ENCODE measurements around the gene STXBP4. TPM values are rescaled to one million over a fixed set of nuclear protein-coding genes. Genes with fewer than 3 reads are reported as not detected.

The STXBP4 gene
- total RNA-seq, 1 donor from 2014 or later: 9.4 TPM

DNA sequence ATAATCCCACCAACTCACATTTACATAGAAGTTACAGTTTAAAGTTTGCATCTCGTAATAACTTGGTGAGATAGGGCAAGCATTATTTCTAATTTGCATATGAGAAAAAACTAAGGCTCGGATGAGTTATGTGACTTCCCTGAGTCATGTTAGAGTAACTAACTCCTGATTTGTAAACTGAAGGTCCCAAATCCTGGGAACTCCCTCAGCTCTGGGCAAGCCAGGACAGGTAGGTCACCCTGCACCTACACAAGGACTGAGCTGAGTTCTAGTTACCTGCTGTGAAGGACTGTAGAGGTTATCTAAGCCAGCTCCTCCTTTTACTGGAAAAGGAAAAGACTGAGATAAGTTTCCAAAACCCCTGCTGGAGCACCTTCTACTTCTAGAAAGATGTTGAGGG, 204.0 kb downstream of the STXBP4 start:
- no peaks in the 10 kb centered on the region for H3K27me3 ChIP-seq (ENCODE audit: control insufficient read depth in 3 of 3, insufficient read depth in 3 of 3, low read length in 3 of 3)
- no peaks in the 10 kb centered on the region for H3K4me1 ChIP-seq (ENCODE audit: control insufficient read depth in 3 of 3, insufficient read depth in 3 of 3, low read length in 3 of 3)
- no peak overlapping the region for H3K9ac ChIP-seq (ENCODE audit: low read depth in 1 of 3, low read length in 3 of 3)
- no peaks in the 10 kb centered on the region for H3K36me3 ChIP-seq (ENCODE audit: control insufficient read depth in 3 of 3, insufficient read depth in 3 of 3, low read length in 3 of 3)
- H3K9me3 ChIP-seq (ENCODE audit: control insufficient read depth in 3 of 3, low read length in 3 of 3): peaks cover 0 to 4% (median 2%) of the 10 kb centered on the region in 3 donors
- no peak overlapping the region for H3K4me3 ChIP-seq (ENCODE audit: low read length in 3 of 3)
- H3K27ac ChIP-seq (ENCODE audit: low read depth, low read length): no peak overlapping the region

- Histone ChIP-seq H3K27me3 (ENCODE audit: control insufficient read depth in 3 of 3, insufficient read depth in 3 of 3, low read length in 3 of 3) (no peaks in the 10 kb centered on the region), H3K27ac (ENCODE audit: low read depth, low read length) (no peak overlapping the region), H3K4me3 (ENCODE audit: low read length in 3 of 3) (no peak overlapping the region), H3K9me3 (ENCODE audit: control insufficient read depth in 3 of 3, low read length in 3 of 3) (peaks cover 0 to 4% (median 2%) of the 10 kb centered on the region in 3 donors), H3K36me3 (ENCODE audit: control insufficient read depth in 3 of 3, insufficient read depth in 3 of 3, low read length in 3 of 3) (no peaks in the 10 kb centered on the region), H3K4me1 (ENCODE audit: control insufficient read depth in 3 of 3, insufficient read depth in 3 of 3, low read length in 3 of 3) (no peaks in the 10 kb centered on the region), H3K9ac (ENCODE audit: low read depth in 1 of 3, low read length in 3 of 3) (no peak overlapping the region)
These were observed 205.6 kb downstream of the STXBP4 start for GRCh38 chr17:55174133-55174532.

DNA sequence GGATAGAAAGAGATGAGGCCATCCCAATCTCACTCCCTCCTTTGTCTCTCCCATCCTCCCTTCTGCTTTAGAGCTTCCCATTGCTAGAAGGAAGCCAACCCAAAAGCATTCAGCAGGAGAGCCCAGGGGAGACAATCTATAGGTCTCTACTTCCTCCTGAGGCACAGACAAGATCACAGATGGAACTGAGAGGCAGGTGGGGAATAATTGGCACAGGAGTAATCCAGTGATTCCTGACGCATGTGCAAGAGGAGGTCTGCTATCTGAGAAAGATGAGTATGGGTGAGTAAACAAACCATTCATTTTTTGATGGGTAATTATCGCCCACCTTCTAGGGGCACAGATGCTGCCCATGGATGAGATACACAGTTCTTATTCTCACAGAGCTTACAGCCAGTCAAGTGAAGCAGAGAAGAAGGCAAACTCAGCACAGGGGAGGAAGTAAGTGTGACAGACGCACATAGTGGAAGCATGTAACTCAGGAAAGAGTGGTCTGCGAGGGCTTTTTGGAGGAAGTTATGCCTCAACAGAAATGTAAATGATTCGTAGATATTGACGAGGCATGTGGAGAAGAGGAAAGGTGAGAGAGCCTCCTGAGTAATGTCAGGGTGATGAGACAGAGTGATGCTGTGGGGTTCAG, 207.3 kb downstream of the STXBP4 start:
- no peaks in the 10 kb centered on the region for H3K36me3 ChIP-seq (ENCODE audit: control insufficient read depth in 3 of 3, insufficient read depth in 3 of 3, low read length in 3 of 3)
- H3K27me3 ChIP-seq (ENCODE audit: control insufficient read depth in 3 of 3, insufficient read depth in 3 of 3, low read length in 3 of 3): no peaks in the 10 kb centered on the region
- no peak overlapping the region for H3K27ac ChIP-seq (ENCODE audit: low read depth, low read length)
- H3K4me1 ChIP-seq (ENCODE audit: control insufficient read depth in 3 of 3, insufficient read depth in 3 of 3, low read length in 3 of 3): no peaks in the 10 kb centered on the region
- H3K9me3 ChIP-seq (ENCODE audit: control insufficient read depth in 3 of 3, low read length in 3 of 3): peaks cover 0 to 4% (median 2%) of the 10 kb centered on the region in 3 donors
- no peak overlapping the region for H3K9ac ChIP-seq (ENCODE audit: low read depth in 1 of 3, low read length in 3 of 3)
- no peak overlapping the region for H3K4me3 ChIP-seq (ENCODE audit: low read length in 3 of 3)

DNA sequence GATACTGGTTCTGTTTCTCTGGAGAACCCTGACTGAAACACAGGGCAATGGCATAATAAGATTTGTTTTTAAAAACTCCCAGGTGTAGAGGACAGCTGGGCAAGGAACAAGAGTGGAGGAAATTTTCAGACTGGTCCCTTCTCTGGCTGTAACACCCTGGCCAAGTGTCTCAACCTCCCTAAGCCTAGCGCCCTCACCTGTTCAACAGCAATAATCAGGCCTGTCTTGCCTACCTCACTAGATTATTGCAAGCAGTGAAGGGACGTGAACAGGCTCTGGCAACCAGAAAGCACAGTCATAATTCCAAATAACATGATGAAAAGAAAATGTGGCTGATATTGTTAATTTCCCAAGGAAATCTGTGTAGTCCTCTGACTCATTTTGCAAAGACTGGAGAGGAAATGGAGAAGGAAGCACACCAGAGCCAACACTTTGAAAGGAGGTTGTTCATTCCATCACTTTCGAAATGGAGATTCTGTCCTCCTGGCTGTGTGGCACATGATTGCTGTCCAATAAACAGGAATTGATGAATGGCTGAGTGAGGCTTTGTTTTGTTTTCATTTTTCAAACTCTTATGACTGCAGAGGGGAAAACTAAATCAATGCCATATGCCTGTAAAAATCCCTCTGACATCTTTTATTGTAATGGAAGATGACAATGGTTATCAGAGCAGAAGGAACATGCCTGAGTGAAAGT, 208.7 kb downstream of the STXBP4 start:
- no peaks in the 10 kb centered on the region for H3K36me3 ChIP-seq (ENCODE audit: control insufficient read depth in 3 of 3, insufficient read depth in 3 of 3, low read length in 3 of 3)
- no peak overlapping the region for H3K9ac ChIP-seq (ENCODE audit: low read depth in 1 of 3, low read length in 3 of 3)
- no peaks in the 10 kb centered on the region for H3K27me3 ChIP-seq (ENCODE audit: control insufficient read depth in 3 of 3, insufficient read depth in 3 of 3, low read length in 3 of 3)
- H3K9me3 ChIP-seq (ENCODE audit: control insufficient read depth in 3 of 3, low read length in 3 of 3): peaks cover 0 to 4% (median 2%) of the 10 kb centered on the region in 3 donors
- no peaks in the 10 kb centered on the region for H3K4me1 ChIP-seq (ENCODE audit: control insufficient read depth in 3 of 3, insufficient read depth in 3 of 3, low read length in 3 of 3)
- no peak overlapping the region for H3K4me3 ChIP-seq (ENCODE audit: low read length in 3 of 3)
- H3K27ac ChIP-seq (ENCODE audit: low read depth, low read length): no peak overlapping the region

DNA sequence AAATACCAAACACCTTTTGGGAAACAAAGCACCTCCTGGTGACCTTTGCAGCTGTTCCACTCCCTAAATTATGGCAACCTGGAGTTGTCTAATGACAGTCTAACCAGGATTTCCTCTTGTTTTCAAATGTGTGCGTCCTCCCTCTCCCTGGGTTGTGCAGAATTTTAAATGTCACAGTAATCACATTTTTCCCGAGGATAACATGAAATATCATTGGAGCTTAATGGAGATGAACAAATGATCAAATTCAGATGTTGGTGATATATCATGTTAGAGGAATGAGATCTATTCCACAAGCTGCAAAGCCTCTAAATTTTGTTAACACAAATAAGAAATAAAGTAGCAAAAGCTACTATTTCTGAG, 209.3 kb downstream of the STXBP4 start:
- no peaks in the 10 kb centered on the region for H3K27me3 ChIP-seq (ENCODE audit: control insufficient read depth in 3 of 3, insufficient read depth in 3 of 3, low read length in 3 of 3)
- no peaks in the 10 kb centered on the region for H3K36me3 ChIP-seq (ENCODE audit: control insufficient read depth in 3 of 3, insufficient read depth in 3 of 3, low read length in 3 of 3)
- no peaks in the 10 kb centered on the region for H3K4me1 ChIP-seq (ENCODE audit: control insufficient read depth in 3 of 3, insufficient read depth in 3 of 3, low read length in 3 of 3)
- no peak overlapping the region for H3K27ac ChIP-seq (ENCODE audit: low read depth, low read length)
- H3K9me3 ChIP-seq (ENCODE audit: control insufficient read depth in 3 of 3, low read length in 3 of 3): peaks cover 0 to 4% (median 2%) of the 10 kb centered on the region in 3 donors
- no peak overlapping the region for H3K4me3 ChIP-seq (ENCODE audit: low read length in 3 of 3)
- H3K9ac ChIP-seq (ENCODE audit: low read depth in 1 of 3, low read length in 3 of 3): no peak overlapping the region

DNA sequence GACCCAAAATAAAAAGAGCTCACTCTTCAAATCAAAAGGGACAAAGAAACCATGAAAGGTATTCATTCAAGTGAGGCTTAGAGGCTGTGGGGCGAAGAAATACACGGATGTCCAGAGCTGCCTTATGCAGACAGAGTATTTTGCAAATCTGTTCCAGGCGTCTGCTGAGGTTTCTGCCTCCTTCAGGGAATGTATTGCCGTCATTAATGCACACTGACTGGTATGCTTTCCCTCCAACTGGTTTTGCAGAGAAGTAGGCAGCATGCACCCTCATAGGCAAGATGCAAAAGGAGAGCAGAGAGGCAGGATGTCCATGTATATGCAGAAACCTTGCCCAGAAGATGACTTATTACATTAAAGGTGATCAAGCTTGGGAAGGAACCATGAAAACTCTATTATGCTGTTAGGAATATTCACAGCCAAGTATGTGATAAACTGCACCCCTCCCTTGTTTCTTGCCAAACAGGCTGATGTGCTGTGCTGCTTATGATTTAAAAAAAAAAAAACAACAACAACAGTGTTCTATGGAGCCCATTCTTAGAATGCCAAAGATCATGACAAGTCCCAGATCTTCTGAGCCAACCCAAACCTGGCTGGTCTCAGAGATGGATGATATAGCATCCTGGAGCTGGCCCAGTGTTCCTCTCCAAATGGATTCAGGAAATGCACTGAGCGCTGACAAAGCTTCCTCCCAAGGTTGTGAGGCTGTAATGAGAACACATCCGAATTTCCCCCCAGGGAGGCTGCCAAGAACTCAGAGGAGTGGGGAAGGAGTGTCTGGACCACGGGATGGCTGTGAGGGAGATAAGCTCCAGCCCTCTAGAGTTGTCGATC, 218.6 kb downstream of the STXBP4 start:
- Histone ChIP-seq H3K9me3 (ENCODE audit: control insufficient read depth in 3 of 3, low read length in 3 of 3) (no peaks in the 10 kb centered on the region), H3K4me3 (ENCODE audit: low read length in 3 of 3) (no peak overlapping the region), H3K9ac (ENCODE audit: low read depth in 1 of 3, low read length in 3 of 3) (no peak overlapping the region), H3K27ac (ENCODE audit: low read depth, low read length) (no peak overlapping the region), H3K36me3 (ENCODE audit: control insufficient read depth in 3 of 3, insufficient read depth in 3 of 3, low read length in 3 of 3) (no peaks in the 10 kb centered on the region), H3K4me1 (ENCODE audit: control insufficient read depth in 3 of 3, insufficient read depth in 3 of 3, low read length in 3 of 3) (no peaks in the 10 kb centered on the region), H3K27me3 (ENCODE audit: control insufficient read depth in 3 of 3, insufficient read depth in 3 of 3, low read length in 3 of 3) (no peaks in the 10 kb centered on the region)

- H3K4me1 ChIP-seq (ENCODE audit: control insufficient read depth in 3 of 3, insufficient read depth in 3 of 3, low read length in 3 of 3): no peaks in the 10 kb centered on the region
- H3K9me3 ChIP-seq (ENCODE audit: control insufficient read depth in 3 of 3, low read length in 3 of 3): no peaks in the 10 kb centered on the region
- no peaks in the 10 kb centered on the region for H3K36me3 ChIP-seq (ENCODE audit: control insufficient read depth in 3 of 3, insufficient read depth in 3 of 3, low read length in 3 of 3)
- no peak overlapping the region for H3K4me3 ChIP-seq (ENCODE audit: low read length in 3 of 3)
- H3K27ac ChIP-seq (ENCODE audit: low read depth, low read length): no peak overlapping the region
- no peak overlapping the region for H3K9ac ChIP-seq (ENCODE audit: low read depth in 1 of 3, low read length in 3 of 3)
- H3K27me3 ChIP-seq (ENCODE audit: control insufficient read depth in 3 of 3, insufficient read depth in 3 of 3, low read length in 3 of 3): no peaks in the 10 kb centered on the region
These were observed 222.2 kb downstream of the STXBP4 start for GRCh38 chr17:55190748-55191147.

- Histone ChIP-seq H3K4me1 (ENCODE audit: control insufficient read depth in 3 of 3, insufficient read depth in 3 of 3, low read length in 3 of 3) (no peaks in the 10 kb centered on the region), H3K9ac (ENCODE audit: low read depth in 1 of 3, low read length in 3 of 3) (no peak overlapping the region), H3K4me3 (ENCODE audit: low read length in 3 of 3) (no peak overlapping the region), H3K36me3 (ENCODE audit: control insufficient read depth in 3 of 3, insufficient read depth in 3 of 3, low read length in 3 of 3) (no peaks in the 10 kb centered on the region), H3K27me3 (ENCODE audit: control insufficient read depth in 3 of 3, insufficient read depth in 3 of 3, low read length in 3 of 3) (no peaks in the 10 kb centered on the region), H3K9me3 (ENCODE audit: control insufficient read depth in 3 of 3, low read length in 3 of 3) (no peaks in the 10 kb centered on the region), H3K27ac (ENCODE audit: low read depth, low read length) (no peak overlapping the region)
These were observed 230.3 kb downstream of the STXBP4 start for GRCh38 chr17:55198690-55199370.

- Histone ChIP-seq H3K27ac (ENCODE audit: low read depth, low read length) (no peak overlapping the region), H3K4me3 (ENCODE audit: low read length in 3 of 3) (no peak overlapping the region), H3K9me3 (ENCODE audit: control insufficient read depth in 3 of 3, low read length in 3 of 3) (no peaks in the 10 kb centered on the region)
These were observed 232.3 kb downstream of the STXBP4 start for GRCh38 chr17:55200904-55201303.

More at GRCh38 chr17:55200904-55201303, 232.3 kb downstream of the STXBP4 start:
- no peaks in the 10 kb centered on the region for H3K36me3 ChIP-seq (ENCODE audit: control insufficient read depth in 3 of 3, insufficient read depth in 3 of 3, low read length in 3 of 3)
- no peaks in the 10 kb centered on the region for H3K27me3 ChIP-seq (ENCODE audit: control insufficient read depth in 3 of 3, insufficient read depth in 3 of 3, low read length in 3 of 3)
- no peak overlapping the region for H3K9ac ChIP-seq (ENCODE audit: low read depth in 1 of 3, low read length in 3 of 3)
- H3K4me1 ChIP-seq (ENCODE audit: control insufficient read depth in 3 of 3, insufficient read depth in 3 of 3, low read length in 3 of 3): no peaks in the 10 kb centered on the region

Measured in skeletal muscle tissue (tissue), 4 donors.